NCI-H524 treated with DMSO at 0.1 percent for 48 hours (cell line): ENCODE measurements around the gene OGFOD2.

Experiments used
- DNase-seq: peaks from one replicate; lab custom pipeline; 2025; lab: John Stamatoyannopoulos, UW

The OGFOD2 gene

DNA sequence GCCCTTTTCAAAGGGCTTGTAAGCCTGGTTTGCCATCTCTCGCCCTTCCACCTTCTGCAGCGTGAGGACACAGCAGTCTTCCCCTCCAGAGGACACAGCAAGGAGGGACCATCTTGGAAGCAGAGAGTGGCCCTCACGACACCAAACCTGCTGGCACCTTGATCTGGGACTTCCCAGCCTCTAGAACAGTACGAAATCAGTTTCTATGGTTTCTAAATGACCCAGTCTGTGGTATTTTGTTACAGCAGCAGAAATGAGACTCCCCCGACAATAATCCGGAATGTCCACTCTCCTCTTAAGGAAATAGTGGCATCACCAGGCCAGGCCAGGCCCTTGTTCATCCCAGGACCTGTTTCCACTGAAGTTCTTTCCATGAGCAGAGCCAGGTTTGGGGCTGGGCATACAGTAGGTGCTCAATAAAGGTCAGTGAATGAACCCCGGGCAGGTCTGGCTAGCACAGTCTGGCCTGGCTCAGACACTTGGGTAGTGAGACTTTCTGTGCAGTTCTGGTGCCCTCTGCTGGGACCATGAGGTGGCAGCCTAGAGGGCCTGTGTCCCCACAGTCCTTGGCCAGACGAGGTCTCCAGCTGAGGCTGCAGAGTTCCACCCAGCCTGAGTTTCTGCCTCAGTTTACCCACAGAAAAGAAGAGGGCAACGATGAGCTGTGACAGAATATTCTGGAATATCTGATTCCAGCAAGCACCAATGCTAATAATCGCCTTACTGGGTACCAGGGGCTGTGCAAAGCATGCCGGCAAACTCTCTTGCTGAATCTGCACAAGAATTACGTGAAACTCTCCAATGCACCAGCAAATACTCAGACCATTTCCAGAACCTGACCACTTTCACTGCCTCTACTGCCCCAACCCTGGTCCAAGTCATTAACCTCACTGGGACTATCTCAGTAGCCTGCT is 22.8 kb upstream of the OGFOD2 start:
- DNase-seq, result no peak

DNA sequence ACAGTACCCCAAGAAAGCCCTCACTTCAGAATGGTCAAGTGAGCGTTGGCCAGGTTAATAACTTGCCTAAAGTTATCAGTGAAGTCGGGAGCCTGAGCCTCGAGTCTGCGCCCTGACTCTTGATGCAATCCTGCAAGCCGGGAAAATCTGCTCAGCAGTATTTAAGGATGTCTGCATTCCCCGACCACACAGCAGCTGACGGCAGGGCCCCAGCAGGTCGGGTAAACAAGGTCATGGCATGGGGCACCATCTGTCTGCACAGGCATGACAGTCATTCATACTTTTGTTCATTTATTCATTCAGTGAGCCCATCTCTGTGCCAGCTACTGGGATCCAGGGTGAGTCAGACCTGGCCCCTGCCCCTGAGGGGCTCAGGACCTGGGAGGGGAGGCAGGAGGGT is 19.9 kb upstream of the OGFOD2 start:
- no peak for DNase-seq

DNA sequence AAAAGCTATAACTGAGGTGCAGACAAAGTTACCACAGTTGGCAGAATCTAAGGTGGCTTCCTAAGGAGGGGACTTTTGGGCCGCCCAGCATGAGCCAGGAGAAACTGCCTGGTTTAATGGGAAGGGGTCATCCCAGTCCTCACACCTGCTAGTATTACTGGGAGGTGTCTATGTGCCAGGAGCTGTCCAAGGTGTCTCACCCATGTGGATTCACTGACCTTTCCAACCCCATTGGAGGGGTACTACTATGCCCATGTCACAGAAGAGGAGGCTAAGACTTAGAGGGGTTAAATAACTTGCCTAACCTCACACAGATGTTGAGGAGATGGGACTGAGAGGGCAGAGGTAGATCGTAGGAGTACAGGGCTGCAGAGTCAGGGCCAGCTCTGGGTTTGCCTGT is 19.0 kb upstream of the OGFOD2 start:
- DNase-seq, result no peak

DNA sequence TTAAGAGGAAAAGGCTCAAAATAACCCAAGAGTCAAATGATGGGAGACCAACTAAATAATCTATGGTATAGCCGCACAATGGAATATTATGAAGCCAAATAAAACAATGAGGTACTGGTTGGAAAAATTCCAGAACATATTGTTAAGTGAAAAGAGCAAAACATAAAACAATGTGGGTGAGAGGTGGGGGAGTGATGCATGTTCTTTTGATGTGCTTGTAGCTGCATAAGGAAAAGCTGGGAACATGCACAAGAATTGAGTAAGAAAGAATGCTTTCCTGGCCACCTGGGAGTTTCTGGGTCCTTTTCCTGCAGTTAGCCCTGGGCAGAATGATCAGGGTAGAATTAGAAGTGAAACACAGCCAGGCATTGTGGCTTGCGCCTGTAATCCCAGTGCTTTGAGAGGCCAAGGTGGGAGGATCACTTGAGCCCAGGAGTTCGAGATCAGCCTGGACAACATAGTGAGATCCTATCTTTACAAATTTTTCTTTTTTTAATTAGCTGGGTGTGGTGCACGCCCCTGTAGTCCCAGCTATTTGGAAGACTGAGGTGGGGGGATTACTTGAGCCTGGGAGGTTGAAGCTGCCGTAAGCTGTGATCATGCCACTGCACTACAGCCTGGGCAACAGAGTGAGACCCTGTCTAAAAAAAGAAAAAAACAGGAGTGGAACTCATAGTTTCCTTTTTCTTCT is 16.7 kb upstream of the OGFOD2 start:
- no peak for DNase-seq

DNA sequence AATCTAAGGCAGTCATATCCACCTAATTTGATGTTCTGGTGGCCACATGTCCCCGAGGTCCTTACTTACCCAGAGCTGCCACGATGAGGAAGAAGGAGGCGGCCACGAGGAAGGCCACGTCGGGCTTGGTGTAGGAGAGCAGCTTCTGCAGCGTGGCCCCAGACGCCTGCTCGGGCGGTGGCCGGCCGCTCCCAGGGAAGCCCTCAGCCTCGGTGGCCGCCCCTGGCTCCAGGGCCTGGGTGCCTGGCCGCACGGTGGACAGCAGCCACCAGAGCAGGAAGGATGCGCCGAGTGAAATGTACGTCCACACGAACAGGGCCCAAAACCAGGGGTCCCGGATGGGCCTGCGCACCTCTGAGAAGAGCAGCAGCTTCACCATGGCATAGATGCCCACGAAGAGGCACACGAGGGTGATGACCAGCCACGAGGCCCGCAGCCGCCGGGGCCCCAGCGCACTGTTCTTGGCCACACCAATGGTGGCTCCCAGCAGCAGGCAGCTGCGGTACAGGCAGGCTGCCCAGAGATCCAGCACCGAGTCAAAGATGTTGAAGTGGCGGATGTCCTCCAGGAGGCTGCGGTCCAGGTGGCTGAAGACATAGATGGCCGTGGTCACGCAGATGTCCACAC is 15.4 kb upstream of the OGFOD2 start:
- no peak for DNase-seq

DNA sequence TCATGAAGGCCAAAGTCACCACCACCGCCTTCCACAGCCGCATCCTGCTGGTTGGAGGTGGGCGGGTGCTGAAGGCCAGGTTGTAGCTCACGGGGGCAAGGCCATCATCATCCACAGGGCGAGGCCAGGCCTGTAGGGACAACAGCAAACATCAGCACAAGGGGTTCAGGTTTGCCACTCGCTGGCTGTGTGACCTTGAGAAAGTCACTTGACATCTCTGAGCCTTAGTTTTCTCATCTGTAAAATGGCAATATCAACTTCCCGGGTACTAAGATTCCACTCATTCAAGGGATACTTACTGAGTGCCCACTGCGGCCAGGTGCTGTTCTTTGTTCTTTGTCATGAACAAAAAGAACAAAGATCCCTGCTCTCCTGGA is 14.9 kb upstream of the OGFOD2 start:
- no peak for DNase-seq

- no peak for DNase-seq
These were observed 13.3 kb upstream of the OGFOD2 start for GRCh38 chr12:122961531-122962329.

- no peak for DNase-seq
These were observed 11.1 kb upstream of the OGFOD2 start for GRCh38 chr12:122963941-122964265.

GRCh38 chr12:122964439-122965257 is 10.4 kb upstream of the OGFOD2 start:
- no peak for DNase-seq

GRCh38 chr12:122965321-122965751 is 9.7 kb upstream of the OGFOD2 start:
- DNase-seq, result no peak

DNA sequence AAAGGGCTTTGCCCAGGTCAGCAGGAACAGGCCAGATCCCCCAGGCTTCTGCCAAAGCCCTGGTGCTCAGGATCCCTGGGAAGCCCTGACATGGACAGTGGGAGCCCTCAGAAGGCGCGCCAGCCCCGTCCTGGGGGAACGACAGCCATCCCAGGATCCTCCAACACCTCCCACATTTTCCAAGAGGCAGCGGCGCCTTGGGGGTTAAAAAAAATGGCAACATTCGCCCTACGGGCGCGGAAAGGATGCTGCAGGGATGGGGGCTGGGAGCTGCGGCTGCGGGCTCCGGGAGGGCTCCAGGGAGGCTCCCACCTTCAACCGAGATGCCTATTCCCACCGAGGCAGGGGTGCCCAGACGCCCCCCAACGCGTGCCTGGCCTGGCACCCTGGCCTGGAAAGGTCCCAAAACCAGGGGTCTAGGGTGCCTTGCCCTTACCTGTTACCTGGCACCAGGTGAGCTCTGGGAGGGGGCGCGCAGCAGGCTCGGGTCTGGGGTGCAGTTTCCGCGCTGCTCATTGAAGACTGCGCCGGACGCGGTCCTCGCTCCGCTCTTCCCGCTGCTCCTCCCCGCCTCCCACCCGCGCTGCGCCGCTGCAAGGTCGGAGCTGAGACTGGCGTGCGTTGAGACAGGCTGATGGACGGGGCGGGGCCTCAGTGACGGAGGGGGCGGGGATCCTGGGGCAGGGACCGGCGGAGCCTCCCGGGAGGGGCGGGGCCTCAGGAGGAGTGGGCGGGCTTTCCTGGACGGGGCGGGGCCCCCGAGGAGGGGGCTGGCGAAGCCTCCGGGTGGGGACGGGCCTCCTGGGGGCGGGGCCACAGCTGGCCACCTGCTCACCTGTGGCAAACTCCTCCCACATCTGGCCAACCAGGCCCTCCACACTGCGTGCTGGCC is 8.9 kb upstream of the OGFOD2 start, which contains the start of gene ABCB9:
Gene ABCB9 (minus strand): TSS at position 613 of the 892 bp plus-strand sequence. CDS start 6,228 bp downstream, outside the sequence.
- DNase-seq, result no peak

GRCh38 chr12:122966743-122967550 is 8.1 kb upstream of the OGFOD2 start:
- DNase-seq, result no peak

GRCh38 chr12:122968104-122968503 is 6.9 kb upstream of the OGFOD2 start:
- DNase-seq, result no peak

GRCh38 chr12:122969676-122970075 is 5.4 kb upstream of the OGFOD2 start:
- DNase-seq, result no peak

DNA sequence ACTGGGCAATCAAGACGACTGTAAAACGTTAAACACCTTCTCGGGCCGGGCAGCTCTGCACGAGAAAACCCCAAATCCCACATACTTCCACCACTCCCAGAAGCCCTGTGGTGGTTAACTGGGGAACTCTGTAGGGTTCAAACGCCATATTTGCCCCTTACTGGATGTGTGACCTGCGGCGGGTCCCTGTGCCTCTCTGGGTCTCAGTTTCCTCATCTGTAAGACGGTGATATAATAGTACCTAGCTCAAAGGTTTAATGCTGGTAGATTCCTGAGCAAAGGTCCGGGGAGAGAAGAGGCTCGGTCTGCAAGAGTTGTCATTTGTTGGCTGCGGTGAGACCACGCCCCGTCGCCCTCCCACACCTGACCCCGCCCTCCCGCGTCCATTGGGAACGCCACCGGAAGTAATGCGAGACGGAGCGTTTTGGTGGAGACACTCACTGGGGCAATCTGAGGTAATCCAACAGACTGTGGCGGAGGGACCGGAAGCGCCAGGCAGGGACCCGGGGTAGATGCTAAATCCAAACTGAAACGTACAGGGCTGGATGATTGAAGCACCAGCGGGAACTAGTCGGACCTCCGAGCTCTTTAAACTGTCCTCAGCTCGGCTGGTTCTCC is 661 bp upstream of the OGFOD2 start:
- peak; percentile 79 for DNase-seq

- DNase-seq, result no peak
These were observed 975 bp downstream of the OGFOD2 start for GRCh38 chr12:122975790-122976647.

- DNase-seq, result no peak
These were observed 1.6 kb downstream of the OGFOD2 start for GRCh38 chr12:122976648-122976975.

DNA sequence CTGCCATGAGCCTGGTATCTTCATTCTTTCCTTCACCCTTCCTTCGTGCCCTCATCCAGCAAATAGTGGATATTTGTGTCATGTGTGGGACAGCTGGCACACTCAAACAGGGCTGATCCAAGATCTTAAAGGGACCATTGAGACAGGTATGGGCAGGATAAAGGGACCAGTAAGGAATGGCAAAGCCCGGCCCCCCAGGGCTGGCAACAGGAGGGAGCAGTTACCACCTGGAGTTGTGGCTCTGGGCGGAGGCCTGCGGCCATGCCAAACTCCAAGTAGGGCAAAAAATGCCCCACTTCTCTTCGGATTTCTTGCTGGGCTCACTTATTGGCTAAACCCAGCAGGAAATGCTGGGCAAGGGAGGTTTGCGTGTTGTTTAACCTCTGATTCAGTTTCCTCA is 2.1 kb downstream of the OGFOD2 start:
- no peak for DNase-seq
